GM18502 (cell line): ENCODE data around the gene COL18A1.

Experiments
- ATAC-seq: cut with Tn5 transposase; IDR thresholded peaks from one replicate; pipeline ENCODE4 v1.9.1; 2021; ENCODE audit warnings: mild to moderate bottlenecking; ENCODE audit not compliant: unreplicated experiment, poor library complexity

Gene COL18A1

DNA sequence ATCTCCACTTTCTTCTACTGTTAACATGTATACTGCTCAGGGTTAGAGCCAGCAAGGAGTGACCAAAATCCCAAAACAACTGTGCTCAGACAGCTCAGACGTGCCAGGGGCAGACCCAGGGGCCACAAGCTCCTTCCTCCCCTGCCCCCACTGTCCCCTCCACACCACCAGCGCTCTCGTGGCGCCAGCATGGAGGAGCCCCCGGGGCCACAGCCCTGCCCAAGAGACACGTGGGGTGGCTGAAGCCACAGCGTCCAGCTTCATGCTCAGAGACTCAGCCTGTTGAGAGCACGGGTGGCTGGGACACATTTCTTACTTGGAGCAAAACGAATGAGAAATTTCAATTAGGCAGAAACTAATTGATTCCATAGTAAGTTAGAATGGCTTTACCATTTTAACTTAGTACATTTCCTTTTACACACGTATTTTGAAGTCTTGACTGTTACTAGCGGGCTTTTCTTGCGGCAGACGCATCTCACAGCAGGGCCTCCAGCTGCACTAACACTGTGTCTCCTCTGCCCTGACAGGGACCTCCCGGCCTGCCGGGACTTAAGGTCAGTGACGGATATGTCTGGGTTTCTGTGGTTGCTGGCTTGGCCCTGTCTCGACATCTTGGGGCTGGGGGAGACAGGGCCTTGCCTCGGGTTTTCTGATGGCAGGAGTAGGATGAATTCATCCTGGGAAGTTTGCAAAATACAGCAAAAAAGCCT is 83.1 kb downstream of the COL18A1 start:
- no peak for ATAC-seq

DNA sequence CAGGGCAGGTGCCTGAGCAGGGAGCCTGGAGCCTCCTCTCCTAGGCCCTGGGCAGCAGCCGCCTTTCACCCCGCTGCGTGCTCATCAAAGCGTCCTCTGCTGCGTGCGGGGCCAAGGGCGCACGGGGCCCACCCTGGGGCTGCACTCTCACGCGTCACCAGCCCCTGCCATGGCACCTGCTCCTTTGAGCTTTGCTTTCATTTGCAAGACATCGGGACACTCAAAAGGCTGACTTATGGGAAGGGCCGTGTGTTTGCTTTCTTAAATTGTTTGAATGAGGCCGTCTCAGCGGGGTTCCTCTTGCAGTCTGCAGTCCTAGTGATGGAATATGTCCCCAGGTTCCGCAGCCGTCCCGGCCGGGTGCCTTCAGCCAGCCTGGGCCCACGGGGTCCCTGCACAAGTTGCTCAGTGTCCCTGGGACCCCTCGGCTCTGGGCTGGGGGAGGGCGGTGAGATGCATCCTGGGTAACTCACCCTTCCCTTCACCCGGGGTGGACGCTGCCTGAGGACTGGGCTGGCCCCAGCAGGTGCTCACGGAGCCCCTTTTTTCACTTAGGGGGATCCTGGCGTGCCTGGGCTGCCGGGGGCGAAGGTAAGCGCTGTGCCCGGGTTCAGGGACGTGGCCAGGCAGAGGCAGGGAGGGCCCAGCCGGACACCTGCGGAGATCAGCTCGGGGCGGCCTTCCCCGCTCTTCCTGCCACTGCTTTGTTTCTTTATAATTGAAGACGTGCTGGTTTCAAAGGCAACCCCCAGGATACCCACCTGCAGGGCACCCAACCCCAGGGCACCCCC is 84.2 kb downstream of the COL18A1 start:
- ATAC-seq: no peak

DNA sequence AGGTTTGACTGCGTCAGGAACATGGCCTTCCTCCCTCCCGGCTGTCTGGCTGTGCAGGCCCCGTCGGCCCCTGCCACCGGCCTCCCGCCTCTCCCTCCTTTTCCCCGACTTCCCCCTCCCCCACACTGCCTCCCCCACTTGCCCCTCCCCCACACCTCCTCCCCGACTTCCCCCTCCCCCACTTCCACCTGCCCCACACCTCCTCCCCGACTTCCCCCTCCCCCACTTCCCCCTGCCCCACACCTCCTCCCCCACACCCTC is 84.7 kb downstream of the COL18A1 start:
- ATAC-seq: no peak

DNA sequence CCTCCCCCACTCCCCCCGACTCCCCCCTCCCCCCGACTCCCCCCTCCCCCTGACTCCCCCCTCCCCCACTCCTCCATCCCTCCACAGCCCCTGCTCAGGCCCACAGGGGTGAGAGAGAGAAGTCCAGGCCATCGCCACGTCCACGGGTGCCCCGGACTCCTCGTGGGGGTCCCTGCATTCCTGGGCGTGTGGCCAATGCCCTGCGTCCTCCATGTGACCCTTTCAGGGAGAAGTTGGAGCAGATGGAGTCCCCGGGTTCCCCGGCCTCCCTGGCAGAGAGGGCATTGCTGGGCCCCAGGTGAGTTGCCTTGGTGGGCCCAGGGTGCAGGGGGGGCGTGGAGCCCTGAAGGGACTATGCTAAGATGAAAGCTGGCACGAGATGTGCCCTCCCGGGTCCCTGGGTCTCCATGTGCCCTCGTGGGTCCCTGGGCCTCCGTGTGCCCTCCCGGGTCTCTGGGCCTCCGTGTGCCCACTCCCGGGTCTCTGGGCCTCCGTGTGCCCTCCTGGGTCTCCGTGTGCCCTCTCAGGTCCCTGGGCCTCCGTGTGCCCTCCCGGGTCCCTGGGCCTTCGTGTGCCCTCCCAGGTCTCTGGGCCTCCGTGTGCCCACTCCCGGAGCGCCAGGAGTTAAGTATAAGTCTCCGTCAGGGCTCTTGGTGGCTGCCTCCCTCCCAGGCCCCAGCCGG is 85.2 kb downstream of the COL18A1 start:
- ATAC-seq: no peak

DNA sequence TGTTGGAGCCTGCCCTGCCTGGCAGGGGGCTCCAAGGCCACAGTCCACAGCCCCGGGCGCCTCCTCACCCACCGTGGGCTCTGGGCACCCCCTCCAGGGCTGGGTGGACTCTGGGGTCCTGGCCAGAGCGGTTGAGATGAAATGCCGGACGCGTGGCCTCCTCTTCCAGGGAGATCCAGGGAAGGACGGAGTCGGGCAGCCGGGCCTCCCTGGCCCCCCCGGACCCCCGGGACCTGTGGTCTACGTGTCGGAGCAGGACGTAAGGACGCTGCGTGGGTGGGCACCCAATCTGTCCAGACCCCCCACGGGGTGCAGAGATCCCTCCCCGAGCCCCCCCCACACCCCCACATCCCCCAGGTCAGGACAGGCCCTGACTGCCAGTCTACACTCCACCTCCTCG is 86.1 kb downstream of the COL18A1 start:
- no peak for ATAC-seq

DNA sequence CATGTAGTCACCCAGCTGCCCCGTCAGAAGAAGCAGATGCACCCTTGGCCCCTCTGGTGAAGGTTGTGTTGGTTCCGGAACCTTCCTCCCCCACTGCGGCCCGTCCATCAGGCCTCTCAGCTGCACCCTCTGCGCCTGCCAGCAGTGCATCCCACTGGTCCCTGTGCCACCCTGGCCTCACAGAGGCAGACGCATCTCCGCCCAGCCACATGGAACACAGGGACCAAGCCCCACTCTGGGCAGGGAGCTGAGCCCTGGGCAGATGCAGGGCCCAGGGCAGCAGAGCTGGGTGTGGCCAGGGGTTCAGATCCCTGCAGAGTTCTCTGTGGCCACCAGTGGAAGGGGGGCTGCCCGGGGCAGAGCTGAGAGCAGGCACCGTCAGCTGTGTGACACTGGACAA is 86.7 kb downstream of the COL18A1 start:
- ATAC-seq: no peak

DNA sequence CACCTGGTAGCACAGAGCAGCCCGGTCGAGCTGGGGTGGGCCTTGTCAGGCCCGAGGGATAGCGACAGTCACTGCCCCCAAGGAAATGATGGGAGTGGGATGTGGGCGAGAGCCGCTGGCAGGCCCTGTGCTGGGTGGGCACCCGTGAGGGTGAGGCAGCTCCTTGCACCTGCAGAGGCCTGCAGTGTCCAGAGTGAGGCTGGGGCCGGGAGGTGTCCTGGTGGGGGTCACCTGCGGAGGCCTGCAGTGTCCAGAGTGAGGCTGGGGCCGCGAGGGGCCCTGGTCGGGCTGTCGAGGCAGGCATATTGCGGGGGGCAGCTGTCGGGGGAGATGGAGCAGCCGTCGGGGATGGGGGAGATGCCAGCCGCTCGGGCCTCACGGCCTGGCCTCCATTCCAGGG is 87.8 kb downstream of the COL18A1 start:
- no peak for ATAC-seq

DNA sequence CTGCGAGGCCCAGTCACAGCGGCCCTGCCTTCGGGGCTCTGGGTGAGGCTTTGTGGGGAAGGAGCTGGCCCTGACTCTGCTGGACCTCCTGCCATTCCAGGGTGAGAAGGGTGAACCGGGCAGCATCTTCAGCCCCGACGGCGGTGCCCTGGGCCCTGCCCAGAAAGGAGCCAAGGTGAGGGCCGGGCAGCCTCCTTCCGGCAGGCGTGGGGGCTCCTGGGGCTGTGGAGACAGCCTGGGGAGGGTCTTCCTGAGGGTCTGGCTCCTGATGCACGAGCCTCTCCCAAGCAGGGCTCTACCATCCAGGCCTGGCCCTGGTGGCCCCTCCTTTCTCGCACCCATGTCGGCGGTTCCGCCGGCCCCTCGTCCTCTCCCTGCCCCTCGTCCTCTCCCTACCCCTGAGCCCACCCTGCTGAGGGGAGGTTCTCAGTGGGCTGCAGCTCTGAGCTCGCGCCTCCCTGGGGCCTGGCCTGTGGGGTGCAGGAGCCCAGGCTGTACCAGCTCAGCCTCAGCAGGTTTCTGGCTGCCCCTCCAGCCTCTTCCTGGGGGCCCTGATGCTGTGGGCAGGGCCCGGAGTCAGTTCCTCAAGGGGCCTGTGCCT is 88.5 kb downstream of the COL18A1 start:
- ATAC-seq: no peak

DNA sequence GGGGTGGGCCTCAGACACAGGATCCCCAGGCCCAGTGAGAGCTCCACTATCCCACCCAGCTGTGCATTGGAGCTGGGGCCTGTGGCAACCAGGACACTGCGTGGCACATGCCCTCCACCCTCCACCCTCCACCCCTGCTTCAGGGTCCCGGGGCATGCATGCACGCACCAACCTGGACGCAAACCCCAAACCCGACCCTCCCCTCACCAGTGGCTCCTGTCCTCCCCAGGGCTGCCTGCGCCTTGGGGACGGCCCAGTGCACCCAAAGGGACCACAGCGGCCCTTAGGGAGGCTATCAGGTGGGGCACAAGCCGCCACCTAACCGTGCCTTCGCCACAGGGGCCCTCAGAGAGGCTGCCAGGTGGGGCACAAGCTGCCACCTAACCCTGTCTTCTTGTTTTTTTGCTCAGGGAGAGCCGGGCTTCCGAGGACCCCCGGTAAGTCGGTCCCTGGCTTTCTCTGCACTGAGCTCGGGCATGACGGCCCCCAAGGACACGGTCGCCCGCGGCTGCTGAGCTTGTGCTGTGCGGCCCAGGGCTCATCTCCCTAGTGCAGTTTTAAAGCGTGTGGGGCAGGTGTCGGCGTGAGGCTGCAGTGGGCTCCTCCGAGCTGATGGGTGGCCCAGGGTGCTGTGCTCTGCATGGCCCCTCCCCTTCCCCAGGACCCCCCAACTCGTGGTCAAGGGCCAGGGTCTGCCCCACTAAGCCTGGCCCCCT is 89.3 kb downstream of the COL18A1 start:
- no peak for ATAC-seq

DNA sequence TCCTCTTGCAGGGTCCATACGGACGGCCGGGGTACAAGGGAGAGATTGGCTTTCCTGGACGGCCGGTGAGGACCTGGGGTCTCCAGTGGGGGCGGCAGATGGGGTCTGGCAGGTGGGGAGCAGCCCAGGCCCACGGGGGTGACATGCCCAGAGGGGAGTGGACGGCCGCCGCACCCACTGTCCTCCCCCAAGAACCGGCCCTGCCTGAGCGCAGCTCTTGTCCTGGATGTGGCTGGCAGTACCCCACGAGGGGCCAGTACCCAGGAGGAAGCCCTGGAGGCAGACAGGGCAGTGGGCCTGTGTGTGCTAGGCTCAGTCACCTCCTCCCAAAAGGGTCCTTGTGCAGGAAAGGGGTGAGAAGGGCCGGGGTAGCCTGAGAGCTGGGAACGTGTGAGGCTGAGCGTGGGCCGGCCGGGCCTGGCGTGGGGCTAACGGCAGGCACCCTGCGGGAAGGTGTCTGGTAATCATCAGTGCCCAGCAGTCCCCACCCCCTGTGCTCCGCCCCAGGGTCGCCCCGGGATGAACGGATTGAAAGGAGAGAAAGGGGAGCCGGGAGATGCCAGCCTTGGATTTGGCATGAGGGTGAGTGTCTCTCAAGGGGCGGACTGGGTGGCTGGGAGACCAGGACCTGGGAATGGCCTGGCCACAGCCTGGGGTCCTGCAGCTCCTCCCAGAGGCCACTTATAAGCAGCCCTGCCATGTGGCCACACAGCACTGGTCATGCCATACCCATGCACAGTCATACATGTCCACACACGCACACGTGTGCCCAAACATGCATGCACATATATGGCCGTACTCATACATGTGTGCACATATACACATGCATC is 90.1 kb downstream of the COL18A1 start:
- ATAC-seq: no peak

DNA sequence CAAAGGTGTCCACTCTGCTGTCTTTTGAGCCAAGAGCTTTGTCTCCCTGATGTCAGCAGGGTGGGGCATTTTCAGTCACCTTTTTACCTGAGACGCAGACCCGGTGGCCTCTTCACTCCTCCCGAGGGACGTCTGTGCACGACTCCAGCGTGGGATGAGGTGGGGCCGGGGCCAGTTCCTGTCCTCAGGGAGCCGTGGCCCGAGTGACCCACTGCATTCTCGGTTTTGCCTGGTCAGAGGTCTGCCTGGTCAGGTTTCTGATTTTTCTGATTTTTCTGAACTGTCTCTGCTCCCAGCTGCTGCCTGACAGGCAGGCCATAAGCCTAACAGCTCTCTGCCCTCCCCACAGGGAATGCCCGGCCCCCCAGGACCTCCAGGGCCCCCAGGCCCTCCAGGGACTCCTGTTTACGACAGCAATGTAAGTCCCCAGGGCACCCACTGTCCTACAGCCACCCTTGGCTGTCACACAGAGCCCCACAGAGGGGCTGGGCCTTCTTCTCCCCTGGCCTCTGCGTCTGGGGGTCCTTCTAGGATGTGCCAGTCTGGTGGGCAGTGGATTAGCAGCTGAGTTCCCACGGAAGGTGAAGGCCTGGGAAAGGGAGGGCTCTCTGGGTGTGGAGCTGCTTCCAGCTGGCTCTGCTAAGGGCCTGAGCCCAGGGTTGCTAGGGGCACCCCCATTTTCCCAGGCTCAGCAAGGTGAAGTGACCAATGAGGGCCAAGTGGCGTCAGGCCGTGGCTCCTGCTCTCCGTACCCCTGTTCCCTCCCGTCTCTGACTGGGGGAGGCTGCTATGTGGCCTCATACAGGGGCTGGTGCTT is 91.4 kb downstream of the COL18A1 start:
- no peak for ATAC-seq

DNA sequence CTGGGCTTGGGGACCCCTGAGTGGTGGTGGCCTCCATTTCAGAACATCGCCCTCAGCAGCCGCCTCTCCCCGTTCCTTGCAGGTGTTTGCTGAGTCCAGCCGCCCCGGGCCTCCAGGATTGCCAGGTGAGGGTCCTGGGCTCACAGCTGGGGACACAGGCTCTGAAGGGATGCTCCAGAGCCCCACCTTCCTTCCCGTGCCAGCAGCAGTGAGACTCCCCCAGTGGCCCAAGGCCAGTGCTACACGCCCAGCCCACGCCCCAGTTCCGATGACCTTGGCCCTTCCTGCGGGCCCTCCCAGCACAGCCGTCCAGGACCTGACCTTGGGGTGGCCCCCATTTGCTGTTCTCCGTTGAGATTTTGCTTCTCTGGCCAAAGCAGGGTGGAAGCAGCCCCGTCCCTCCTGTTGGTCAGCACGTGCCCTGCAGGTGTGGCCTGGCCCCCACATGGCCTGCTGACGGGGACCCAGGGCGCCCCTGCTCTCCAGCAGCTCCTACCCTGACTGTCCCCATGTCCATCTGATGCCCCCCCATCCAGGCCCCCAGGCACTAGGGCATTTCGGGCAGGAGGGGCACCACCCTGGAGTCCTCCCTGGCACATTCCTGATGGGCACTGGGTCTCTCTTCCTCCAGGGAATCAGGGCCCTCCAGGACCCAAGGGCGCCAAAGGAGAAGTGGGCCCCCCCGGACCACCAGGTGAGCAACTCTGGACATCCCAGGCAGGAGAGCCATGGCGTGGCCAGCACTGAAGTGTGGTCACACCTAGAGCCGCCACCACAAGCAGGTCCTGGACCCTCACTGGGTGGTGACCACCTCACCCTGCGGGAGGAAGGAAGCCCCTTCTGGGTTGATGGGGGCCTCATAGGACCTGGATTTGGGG is 92.2 kb downstream of the COL18A1 start:
- ATAC-seq: no peak

DNA sequence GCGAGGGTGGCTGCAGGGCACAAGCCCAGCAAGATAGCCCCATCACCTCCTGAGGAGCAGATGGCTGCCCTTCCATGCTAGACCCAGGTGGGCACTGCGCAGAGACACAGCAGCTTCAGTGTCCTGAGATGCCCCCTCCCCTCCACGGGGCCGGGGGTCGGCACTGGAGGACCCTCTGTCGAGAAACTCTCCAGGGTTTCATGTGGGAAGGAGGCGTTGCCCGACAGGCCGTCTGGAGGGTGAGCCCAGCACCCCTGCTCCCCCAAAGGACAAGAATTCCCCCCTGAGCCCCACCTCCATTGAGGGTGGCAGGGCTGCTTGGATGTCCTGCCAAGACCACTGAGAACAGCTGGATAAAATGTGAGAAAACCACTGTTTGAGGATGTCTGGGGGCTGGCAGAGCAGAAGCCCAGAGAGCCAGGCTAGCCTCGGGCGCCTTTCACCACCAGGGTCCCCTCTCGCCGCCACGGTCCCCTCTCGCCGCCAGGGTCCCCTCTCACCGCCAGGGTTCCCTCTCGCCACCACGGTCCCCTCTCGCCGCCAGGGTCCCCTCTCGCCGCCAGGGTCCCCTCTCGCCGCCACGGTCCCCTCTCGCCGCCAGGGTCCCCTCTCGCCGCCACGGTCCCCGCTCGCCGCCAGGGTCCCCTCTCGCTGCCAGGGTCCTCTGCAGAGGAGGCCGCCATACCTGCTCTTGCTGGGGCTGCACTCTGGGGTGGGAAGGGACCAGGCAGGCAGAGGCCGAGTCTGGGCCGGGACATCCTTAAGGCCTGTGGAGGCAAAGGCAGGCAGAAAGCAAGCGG is 93.1 kb downstream of the COL18A1 start:
- no peak for ATAC-seq

DNA sequence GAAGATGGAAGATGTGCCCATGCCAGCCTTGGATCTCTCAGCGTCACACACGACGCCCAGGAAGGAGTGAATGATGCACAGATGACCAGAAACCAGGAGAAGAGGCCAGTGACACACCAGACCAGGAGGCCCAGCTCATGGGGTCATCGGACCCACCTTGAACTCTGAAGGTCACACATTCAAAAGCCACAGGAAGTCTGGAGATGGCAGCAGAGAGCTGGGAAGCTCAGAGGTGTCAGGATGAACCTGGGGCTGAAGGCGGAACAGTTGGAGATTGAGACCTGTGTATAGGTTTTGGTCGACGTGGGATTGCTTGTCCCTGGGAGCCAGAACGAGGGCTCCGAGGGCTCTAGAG is 93.7 kb downstream of the COL18A1 start:
- no peak for ATAC-seq

DNA sequence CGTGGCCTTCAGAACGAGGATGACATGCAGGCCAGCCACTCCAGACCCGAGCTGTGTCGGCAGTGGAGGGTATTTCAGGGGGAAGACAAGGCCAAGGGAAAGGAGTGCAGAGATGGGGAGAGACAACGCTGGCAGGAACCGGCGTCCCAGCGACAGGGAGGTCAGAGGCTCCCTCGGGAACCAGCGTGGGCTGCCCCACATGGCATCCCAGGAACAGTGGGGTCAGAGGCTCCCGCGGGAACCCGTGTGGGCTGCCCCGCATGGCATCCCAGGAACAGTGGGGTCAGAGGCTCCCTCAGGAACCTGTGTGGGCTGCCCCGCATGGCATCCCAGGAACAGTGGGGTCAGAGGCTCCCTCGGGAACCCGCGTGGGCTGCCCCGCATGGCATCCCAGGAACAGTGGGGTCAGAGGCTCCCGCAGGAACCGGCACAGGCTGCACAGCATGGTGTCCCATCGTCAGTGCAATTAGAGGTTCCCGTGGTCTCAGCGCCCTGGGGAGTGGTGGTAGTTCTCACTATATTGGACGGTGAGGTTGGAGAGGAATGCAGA is 94.3 kb downstream of the COL18A1 start:
- no peak for ATAC-seq

DNA sequence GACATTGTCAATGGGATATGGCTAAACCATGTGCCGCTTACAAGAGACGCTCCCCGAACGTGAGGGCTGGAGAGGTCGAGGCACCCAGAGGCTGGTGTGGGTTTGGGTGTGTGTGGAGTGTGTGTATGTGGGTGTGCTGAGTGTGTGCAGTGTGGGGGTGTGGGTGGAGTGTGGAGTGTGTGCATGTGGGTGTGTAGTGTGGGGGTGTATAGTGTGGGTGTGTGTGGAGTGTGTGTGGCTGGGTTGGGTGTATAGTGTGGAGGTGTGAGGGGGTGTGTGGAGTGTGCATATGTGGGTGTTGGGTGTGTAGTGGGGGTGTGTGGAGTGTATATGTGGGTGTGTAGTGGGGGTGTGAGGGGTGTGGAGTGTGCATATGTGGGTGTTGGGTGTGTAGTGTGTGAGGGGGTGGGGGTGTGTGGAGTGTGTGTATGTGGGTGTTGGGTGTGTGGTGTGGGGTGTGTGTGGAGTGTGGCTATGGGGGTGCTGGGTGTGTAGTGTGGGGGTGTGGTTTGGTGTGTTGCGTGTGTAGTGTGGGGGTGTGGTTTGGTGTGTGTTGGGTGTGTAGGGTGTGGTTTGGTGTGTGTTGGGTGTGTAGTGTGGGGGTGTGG is 95.1 kb downstream of the COL18A1 start:
- ATAC-seq: no peak
